GM21381 (cell line): Measurements from ENCODE around the gene SIAH1.
"Not testable (repeated sequence)": the region's sequence is repeated elsewhere in the genome, so short reads cannot be mapped to it uniquely, and the experiment has no call there.

Experiments
- ATAC-seq: cut with Tn5 transposase; IDR thresholded peaks from one replicate; pipeline ENCODE4 v1.9.1; 2021; ENCODE audit warnings: mild to moderate bottlenecking, moderate library complexity; ENCODE audit not compliant: unreplicated experiment

Gene SIAH1

DNA sequence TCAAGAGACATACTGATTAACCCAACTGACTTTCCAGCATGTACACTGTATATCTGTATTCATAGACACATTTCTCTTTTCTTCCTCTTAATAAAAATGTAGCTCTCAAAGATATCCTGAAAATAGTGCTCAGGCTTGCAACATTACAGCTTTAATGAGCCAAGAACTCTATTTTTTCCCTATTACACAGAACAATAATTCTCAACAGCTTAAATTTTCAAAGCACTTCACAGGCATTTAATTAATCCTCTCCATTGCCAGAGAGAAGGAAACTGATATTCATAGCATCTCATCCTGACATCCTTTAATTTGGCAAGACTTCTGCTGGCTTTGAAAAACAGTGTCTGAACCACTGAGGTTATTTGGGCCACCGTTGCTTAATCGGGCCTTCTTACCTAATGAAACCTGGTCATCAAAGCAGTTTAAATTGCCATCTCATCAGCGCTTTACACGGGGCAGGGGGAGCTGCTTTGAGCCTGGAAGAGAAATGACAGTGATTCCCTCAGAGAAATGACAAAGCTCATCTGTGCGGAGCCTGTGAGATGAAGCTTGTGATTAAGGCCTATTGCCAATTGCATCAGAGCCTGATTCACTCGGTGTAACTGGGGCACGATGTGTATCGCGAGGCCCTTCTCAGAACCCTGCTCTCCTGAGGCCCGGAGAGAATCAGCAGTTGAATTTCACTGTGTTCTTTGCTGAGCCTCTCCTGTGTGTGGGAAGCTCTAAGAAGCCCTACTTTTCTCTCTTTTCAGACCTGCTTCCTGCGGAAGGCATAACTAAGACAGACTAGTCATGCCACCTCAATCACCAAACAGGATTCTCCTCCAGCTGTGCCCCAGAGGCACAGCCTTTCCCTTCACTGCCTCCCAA lies 8.5 kb upstream of the SIAH1 start:
- ATAC-seq, result no peak

DNA sequence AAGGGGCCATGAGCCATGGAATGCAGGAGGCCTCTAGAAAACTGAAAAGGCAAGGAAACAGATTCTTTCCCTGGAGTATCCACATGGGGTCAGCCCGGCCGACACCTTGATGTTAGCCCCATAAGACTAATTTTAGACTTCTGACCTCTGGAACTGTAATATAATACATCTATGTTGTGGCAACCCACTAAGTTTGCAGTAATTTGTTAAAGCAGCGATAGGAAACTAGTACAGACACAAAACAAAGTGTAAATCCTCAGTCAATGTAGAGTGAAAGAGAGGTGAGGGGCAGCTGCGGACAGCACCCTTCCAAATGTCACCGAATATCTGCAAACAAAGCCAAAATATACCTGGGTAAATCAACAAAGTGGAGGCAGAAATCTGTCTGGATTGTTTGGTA lies 7.2 kb upstream of the SIAH1 start:
- no peak for ATAC-seq

DNA sequence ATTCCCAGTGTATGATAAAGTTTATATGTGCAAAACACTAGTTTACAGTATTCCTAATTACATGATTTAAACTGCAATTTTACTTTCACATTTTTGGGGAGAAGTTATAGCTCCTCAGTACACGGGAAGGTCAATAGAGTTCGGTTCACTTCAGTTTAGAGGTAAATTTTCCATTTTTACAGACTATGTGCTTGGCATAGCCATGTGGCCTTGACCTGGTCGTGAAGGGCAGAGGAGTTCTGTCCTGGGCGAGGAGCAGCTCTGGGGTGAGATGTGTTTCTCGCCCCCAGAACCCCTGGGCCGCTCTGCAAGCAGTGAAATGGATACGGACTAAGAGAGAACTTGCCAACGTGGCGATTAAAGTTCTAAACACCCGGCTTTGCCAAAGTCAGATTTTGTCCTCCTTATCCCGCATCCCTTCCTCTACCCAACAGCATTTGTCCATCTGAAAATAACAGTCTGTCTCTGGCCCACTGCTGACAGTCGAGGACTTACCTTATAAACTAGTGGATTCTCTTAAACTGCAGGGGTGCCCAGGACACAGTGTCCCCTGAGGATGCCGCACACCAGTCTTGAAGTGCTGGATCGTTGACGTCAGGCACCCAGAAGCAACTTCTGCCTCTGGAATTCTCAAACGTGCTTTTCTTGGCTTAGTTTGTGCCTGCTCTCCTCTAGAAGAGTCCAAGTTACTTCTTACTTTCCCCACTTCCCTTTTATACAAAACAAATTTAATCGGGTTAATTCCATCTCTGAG lies 1.5 kb upstream of the SIAH1 start:
- ATAC-seq, result no peak

DNA sequence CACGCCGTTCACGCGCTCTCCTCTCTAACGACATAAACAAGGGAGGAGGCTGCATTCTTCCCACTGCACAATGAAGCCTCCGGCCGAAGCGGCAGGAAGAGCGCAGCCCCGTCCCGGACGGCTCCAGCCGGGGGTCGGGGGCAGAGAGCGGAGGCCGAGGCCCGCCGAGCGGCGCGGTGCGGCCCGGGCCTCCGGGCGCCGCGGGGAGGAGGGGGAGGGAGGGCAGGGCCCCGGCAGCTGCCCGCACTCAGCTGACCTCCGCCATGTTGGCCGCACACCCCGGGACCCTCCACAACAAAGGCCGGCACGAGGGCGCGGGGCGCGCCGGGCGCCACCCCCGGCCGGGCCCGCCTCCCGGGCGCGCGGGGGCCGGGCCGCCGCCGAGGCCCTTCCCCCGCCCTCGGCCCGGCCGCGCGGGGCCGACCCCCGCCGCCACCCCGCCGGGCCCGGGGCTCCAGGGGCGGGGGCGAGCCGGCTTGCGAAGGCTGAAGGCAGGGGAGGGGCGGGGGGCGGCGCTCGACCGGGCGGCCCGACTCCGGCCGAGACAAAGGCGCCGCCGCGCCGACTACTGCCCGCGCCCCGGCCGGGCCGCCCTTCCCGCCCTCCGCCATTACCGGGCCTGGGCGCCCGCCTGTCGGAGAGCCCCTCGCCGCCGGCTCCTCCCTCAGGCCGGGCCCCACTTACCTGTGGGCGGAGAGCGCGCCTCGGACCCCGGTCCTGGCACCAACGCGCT lies 527 bp downstream of the SIAH1 start:
- ATAC-seq, result peak; percentile 51

DNA sequence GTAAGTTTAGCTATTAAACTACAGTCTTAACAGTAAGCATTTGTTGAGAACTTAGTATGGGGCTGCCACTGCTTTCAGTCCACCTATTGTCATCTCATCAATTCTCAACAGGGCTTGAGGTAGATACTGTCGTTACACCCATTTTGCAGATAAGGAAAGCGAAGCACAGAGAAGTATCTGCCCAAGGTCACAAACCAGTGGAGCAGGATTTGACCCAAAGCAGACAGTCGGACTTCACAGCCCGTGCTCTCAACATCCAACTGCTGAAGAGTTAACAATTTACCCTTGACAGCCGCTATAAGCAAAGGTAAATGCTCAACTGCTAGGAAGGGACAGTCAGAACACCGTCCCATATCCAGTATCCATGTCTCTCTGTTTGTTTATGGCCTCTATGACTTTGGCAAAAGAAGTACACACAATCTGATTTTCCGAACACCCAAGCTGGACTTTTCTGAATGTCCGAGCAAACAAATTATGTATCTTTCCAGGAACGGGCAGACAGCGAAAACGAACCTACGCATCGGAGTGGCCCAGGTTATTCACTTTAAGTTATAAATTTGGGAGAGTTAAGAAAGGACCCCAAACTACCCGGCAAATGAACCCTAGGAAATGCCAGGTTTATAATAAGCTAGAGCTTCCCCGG lies 1.2 kb downstream of the SIAH1 start:
- no peak for ATAC-seq

DNA sequence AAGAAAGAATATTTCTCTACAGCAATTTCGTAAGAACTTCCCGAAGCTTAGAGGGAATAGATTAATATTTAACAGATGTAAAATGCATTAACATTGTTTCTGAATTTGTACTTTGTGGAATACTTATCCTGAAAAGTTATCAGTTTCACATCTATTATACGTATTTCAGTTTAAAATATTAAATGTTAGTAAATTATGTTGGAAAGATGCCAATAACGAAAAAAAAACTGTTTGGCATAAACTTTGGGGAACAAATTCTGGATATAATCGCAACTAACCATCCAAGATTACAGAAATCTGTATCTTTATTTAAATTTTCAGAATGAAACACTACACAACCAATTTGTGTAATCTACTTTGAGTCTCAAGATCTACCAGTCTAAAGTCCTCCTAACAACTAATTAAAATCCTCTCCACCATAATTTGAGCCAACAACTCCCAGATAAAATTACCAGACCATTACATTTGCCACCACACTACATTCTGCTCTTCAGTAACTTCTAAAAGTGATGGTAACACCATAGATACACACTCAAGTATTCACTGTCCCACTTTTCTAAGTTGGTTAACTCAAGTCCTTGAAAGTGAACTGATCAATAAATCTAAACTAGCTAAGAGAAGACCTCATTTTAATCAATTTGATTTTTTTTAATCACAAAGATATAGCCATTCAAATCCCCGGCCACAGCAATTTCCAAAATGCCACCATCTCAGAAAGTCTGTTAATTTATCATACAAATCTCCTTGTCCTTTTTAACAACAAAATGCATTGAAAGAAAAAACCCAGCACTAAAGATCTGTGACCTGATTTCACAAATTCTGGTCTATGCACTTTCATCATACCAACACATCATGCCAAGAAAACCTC lies 2.0 kb downstream of the SIAH1 start:
- no peak for ATAC-seq

DNA sequence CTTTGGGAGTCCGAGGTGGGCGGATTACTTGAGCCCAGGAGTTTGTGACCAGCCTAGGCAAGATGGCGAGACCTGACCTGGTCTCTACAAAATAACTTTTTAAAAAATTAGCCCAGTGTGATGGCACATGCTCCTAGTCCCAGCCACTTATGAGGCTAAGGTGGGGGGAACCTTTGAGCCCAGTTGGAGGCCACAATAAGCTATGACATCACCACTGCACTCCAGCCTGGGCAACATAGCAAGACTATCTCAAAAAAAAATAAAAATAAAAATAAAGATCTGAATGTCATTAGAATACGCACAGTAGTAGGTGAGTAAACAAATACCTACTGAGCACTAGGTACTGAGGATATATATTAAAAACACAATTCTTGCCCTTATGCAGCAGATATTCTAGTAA lies 3.1 kb downstream of the SIAH1 start:
- ATAC-seq, result no peak

DNA sequence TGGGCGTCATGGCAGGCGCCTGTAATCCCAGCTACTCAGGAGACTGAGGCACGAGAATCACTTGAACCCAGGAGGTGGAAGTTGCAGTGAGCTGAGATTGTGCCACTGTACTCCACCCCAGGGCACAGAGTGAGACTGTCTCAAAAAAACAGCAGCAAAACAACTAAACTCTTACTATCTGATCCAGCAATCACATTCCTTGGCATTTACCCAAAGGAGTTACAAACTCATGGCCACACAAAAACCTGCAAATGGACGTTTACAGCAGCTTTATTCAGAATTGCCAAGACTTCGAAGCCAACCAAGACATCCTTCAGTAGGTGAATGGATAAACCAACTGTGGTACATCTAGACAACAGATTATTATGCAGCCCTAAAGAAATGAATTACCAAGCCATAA lies 4.0 kb downstream of the SIAH1 start:
- ATAC-seq, result no peak

DNA sequence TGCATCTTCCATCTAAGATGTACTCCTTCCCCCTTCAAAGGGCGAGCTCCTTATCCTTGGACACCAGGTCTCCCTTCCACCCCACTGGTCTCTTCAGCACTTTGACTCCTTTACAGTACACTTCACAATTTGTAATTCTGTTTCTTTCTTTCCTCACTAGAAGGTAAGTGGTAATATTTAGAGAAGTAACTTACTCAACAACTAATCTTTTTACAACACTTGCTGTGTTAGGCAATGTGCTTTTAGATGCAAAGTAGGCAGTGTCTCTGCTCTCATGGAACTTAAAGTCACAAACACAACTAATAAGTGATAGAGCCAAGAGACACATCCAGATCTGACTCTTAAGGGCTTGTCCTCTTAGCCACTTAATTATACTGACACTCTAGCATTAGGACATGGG lies 6.4 kb downstream of the SIAH1 start:
- ATAC-seq, result no peak

DNA sequence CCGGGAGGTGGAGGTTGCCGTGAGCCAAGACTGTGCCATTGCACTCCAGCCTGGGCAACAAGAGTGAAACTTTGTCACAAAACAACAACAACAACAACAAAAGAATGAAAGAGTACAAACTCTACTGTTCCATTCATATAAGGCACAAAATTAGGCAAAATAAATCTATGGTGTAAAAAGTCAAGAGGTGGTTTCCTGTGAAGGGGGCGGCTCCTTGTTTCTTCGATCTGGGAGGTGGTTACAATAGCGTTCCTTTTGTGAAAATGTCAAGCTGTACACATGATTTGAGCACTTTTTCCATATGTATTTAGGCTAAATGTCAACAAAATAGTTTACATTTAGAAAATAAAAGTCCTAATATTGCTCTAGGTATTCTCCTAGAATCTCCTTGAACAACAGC lies 6.9 kb downstream of the SIAH1 start:
- no peak for ATAC-seq

DNA sequence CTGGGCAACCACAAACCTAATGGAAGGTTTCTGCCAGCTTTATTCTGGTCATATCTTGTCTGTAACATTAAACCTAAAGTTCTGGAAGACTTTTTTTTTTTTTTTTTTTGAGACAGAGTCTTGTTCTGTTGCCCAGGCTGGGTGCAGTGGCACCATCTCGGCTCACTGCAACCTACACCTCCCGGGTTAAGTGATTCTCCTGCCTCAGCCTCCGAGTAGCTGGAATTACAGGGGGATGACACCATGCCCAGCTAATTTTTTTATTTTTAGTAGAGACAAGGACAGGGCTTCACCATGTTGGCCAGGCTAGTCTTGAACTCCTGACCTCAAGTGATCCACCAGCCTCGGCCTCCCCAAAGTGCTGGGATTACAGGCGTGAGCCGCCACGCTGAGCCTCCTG lies 7.9 kb downstream of the SIAH1 start:
- not testable (repeated sequence) for ATAC-seq

DNA sequence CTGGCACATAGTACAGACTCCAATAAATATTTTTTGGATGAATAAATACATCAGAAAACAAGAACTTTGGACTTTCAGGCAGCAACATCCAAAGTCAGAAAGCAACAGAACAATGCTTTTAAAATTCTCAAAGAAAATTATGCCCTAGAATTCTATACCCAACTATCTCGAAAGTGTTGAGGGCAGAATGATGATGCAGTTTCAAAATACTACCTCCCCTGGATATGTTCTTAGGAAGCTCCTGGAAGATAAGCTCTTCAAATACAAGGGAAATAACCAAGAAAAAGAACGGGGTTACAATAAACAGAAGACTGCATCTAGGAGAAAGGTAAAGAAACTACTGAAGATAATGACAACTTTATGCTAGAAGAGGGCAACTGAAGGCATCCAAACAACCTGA lies 11.0 kb downstream of the SIAH1 start:
- no peak for ATAC-seq

DNA sequence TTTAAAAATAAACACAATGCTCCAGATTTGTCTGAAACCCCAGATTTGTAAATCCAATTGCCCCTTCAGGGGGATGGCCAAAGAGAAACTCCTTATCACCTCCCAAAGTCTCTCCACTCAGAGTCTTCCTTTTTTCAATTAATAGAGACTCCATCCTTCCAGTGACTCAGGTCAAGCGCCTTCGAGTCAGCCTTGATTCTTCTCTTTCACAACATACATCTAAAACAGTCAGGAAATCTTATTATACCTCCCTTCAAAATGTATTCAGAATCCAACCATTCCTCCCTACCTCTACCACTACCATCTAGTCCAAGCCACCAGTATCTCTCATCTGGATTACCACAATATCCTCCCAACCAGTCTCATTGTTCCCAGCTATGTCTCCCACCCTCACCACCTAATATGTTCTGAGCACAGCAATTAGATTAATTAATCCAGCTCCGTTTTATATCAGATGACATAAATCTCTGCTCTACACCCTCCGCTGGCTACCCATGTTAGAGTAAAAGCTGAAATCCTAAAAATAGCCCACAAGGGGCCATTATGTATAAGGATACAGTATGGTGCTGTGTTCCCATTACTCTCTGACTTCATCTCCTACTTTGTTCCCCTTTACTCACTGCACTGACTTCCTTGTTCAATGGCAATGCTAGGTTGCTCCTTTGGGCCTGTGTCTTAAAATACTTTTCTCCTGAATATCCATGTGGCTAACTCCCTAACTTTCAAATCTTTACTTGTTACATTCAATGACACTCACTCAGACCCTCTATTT lies 11.8 kb downstream of the SIAH1 start:
- ATAC-seq, result no peak

DNA sequence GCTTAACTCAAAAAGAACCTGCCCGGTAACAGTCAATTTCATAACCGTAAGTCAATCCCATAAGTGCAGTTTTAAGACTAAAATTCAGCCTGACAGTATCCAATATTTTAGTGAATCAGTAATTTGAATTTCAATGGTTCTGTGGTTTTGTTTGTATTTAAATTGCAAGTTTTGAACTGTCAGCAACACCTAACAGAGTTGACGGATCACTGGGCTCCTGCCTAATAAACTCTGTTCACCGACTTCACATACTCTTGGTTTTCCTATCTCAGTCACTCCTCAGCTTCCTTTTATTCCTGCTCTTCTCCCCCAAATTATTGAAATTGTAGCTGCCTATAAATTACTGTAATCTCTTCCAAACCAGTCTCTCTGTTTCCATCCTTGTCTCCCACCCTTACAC lies 12.5 kb downstream of the SIAH1 start:
- ATAC-seq, result no peak

DNA sequence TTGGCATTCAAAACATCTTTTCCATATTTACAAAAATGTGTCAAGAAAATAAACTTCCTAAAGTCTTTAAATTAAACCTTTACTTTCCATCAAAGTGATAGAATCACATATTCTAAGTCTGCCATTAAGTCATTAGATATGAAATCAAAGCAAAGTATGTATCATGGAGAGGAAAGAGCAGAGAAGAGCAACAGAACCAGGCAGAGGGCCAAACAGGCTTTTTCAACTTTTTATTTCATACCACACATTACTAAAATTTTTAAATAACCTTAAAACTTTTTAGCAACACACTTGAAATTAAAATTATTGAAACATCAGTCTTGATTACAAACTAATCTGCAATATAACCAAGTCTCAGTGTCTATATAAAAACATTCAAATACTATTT lies 13.8 kb downstream of the SIAH1 start:
- no peak for ATAC-seq

DNA sequence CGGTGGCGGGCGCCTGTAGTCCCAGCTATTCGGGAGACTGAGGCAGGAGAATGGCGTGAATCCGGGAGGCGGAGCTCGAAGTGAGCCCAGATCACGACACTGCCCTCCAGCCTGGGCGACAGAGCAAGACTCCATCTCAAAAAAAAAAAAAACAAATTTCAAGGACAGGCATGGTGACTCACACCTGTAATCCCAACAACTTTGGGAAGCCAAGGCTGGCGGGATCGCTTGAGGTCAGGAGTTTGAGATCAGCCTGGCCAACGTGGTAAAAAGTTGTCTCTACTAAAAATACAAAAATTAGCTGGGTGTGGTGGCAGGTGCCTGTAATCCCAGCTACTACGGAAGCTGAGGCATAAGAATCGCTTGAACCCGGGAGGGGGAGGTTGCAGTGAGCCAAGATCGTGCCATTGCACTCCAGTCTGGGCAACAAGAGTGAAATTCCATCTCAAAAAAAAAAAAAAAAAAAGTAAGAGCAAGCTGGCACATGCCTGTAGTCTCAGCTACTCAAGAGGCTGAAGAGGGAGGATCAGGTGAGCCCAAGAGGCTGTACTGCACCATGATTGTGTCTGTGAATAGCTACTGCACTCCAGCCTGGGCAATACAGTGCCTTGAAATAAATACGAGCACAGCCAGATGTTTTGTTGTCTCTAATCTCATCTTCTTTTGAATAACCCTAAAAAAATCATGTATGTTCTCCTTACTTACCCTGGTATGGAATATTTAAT lies 14.4 kb downstream of the SIAH1 start:
- not testable (repeated sequence) for ATAC-seq

DNA sequence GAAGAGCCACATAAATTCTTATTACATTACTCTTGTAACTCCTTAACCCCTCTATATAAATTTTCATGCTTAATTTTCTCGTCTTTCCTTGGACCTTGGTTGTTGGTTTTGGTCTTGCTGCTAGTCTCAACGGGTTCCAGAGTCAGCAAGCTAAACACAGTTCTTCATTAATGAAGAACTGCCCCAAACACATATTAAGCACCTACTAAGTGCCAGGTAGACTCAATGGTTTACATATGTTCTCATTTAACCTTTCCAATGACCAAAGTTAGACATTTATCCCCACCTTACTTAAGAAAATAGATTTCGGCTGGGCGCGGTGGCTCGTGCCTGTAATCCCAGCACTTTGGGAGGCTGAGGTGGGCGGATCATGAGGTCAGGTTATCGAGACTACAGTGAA lies 15.0 kb downstream of the SIAH1 start:
- ATAC-seq, result no peak

DNA sequence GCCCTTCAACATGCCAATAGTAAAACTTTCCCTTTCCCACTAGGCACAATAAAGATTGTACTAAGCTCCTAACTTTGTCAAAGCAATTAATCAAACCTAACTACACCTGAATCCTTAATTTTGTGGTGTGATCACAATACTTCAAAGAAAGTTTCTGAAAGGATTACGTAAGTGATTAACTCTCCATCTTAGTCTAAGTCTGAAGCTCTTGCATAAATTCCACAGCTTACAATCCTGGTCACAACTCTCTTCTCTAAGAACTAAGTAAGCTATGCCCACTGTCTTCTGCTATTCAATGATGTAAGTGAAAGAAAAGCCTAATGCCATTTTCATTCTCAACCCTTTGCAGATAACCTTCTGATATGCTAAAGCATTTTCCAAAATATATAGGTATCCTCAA lies 15.4 kb downstream of the SIAH1 start:
- ATAC-seq, result no peak
